OCI-LY7 (cell line): Measurements from ENCODE around the gene DTX1.

Experiments
- CTCF ChIP-seq: fragments of 200-600 bp; sonication (generic); conservative IDR thresholded peaks from 2 replicates; pipeline ENCODE4 v1.5.1; 2014; ENCODE audit warnings: mild to moderate bottlenecking, antibody characterized with exemption, low read length, moderate library complexity, mixed read lengths
- EZH2phosphoT487 ChIP-seq: fragments of 200-600 bp; sonication (generic); IDR thresholded peaks from 2 replicates; pipeline ENCODE4 v1.6.1; 2018; ENCODE audit warnings: low read depth, borderline replicate concordance, mild to moderate bottlenecking, mixed run types, antibody characterized with exemption, low read length, moderate library complexity, mixed read lengths

DNA sequence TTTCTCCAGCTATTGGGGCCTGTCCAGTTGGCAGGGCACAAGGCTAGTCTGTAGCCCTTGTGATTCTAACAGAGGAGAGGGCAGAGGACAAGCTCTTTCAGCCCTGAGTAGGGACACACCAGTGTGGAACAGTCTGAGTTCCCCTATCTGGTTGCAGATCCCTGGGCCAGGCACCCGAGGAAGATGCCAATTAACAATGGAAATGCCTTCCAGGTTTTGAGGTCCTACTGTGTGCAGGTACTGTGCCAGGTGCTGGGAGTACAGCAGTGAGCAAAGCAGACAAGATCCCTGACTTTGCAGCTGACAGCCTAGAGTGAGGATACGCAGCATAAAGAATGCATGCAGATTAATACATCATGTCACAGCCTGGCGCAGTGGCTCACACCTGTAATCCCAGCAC is 17.1 kb downstream of the DTX1 start:
- TF ChIP-seq CTCF (no peak), EZH2phosphoT487 (no peak)
